T-helper 2 cell treated with Interferon-gamma antibody and Interleukin-4, amounts not matched to agents 5 μg/mL and 100 μg/mL, for 36 hours (primary cell): ENCODE measurements around the gene GUCY2F.

Experiments used
- DNase-seq: peaks from one replicate; pipeline ENCODE4 v3.0.0; 2021; ENCODE audit warnings: low spot score
- H3K27ac Mint-ChIP-seq: one replicate; pipeline ENCODE4 v1.8.0; 2021; ENCODE audit warnings: mild to moderate bottlenecking, mixed read lengths
- H3K27me3 Mint-ChIP-seq: one replicate; pipeline ENCODE4 v1.8.0; 2021; ENCODE audit warnings: low read depth, mixed read lengths
- H3K36me3 Mint-ChIP-seq: one replicate; pipeline ENCODE4 v1.8.0; 2021; ENCODE audit warnings: low read depth, mixed read lengths
- H3K4me1 Mint-ChIP-seq: one replicate; pipeline ENCODE4 v1.8.0; 2021; ENCODE audit warnings: low read depth, mixed read lengths
- H3K4me3 Mint-ChIP-seq: one replicate; pipeline ENCODE4 v1.8.0; 2022; ENCODE audit warnings: mild to moderate bottlenecking, moderate library complexity, mixed read lengths
- H3K9me3 Mint-ChIP-seq: one replicate; pipeline ENCODE4 v1.8.0; 2021; ENCODE audit warnings: mixed read lengths

Gene GUCY2F

DNA sequence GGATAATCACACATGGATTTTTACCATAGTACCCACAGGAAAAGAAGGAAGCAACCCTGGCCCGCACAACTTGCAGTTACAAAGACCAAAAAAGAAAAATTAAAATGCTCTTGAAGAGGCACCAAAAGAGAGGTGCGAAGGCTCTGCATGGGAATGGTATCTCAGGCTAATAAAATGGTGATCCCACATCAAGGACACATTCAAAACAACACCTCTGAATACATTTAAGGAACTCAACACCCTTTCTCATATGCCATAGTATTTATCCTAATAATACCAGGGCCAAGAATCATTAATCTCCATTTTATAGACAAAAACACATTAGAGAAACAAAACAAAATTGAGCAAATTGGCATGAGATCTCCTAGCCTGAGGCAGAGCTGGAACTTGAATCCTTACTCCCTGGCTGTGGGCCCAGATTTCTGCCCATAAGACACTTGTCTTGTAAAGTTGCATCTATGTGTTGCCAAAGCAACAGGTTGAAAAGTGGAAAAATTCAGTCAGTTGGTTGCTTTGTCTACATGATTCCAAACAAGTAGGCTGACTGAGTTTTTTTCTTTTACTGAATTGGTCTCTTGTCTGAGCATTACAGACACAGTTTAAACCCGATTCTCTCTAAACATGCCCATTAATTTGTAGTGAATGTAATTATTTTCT is 33.5 kb downstream of the GUCY2F start:
- H3K9me3 Mint-ChIP-seq = no peaks in the 10 kb centered on the region
- no peaks in the 10 kb centered on the region for H3K36me3 Mint-ChIP-seq
- H3K27ac Mint-ChIP-seq = no peak overlapping the region
- no peak for DNase-seq
- H3K4me1 Mint-ChIP-seq = no peaks in the 10 kb centered on the region
- H3K27me3 Mint-ChIP-seq = no peaks in the 10 kb centered on the region
- no peak overlapping the region for H3K4me3 Mint-ChIP-seq

DNA sequence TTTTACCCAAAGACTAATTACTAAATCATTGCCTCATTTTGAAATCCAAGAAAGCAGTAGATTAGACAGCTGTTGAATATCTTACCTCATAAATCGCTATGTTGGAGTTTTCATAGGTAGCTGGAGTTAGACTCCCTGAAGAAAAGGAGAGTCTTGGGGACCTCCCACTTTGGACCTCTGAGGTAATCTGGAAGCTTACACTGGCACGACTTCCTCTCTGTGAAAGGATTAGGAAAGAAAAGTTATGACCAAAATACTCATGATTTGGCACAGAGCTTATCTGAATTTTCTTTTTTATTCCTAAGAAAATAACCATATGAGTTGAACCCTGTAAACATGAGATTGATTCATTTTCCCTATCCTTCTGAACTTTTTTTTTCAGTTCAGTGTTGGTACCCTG is 40.6 kb downstream of the GUCY2F start:
- Mint-ChIP-seq H3K36me3 (no peaks in the 10 kb centered on the region), H3K4me1 (no peaks in the 10 kb centered on the region), H3K27me3 (no peaks in the 10 kb centered on the region), H3K27ac (no peak overlapping the region), H3K4me3 (no peak overlapping the region), H3K9me3 (no peaks in the 10 kb centered on the region)
- DNase-seq = no peak

- Mint-ChIP-seq H3K4me3 (no peak overlapping the region), H3K9me3 (no peaks in the 10 kb centered on the region), H3K27ac (no peak overlapping the region), H3K27me3 (no peaks in the 10 kb centered on the region), H3K36me3 (no peaks in the 10 kb centered on the region), H3K4me1 (no peaks in the 10 kb centered on the region)
- no peak for DNase-seq
Measured at GRCh38 chrX:109440475-109440874, 41.4 kb downstream of the GUCY2F start.

GRCh38 chrX:109409181-109409580 is 72.7 kb downstream of the GUCY2F start:
- Mint-ChIP-seq H3K36me3 (no peaks in the 10 kb centered on the region), H3K4me3 (no peak overlapping the region), H3K4me1 (no peaks in the 10 kb centered on the region), H3K27ac (no peak overlapping the region), H3K9me3 (no peaks in the 10 kb centered on the region), H3K27me3 (no peaks in the 10 kb centered on the region)
- DNase-seq = no peak

GRCh38 chrX:109403922-109404321 is 78.0 kb downstream of the GUCY2F start:
- no peaks in the 10 kb centered on the region for H3K9me3 Mint-ChIP-seq
- no peak for DNase-seq
- H3K27me3 Mint-ChIP-seq = no peaks in the 10 kb centered on the region
- no peaks in the 10 kb centered on the region for H3K36me3 Mint-ChIP-seq
- H3K4me1 Mint-ChIP-seq = no peaks in the 10 kb centered on the region
- H3K4me3 Mint-ChIP-seq = no peak overlapping the region
- no peak overlapping the region for H3K27ac Mint-ChIP-seq

DNA sequence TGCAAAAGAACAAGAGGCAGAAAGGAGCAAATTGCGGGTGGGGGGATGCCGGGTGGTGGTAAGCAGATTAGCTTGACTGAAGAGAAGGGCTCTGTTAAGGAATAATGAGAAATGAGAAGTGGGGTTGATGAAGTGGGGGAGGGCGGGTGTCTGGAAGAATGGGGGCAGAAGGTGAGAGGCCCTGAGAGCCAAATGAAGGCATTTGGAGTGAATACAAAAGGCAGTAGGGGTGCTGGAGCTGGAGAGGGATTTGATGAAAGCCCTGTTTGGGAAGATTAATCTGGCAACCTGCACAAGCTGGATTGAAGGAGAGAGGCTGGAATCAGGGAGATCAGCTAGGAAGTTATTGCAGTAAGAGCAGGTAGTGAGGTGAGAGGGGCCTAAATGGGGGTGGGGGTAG is 82.1 kb downstream of the GUCY2F start:
- Mint-ChIP-seq H3K4me1 (no peaks in the 10 kb centered on the region), H3K4me3 (no peak overlapping the region), H3K27ac (no peak overlapping the region), H3K9me3 (no peaks in the 10 kb centered on the region), H3K27me3 (no peaks in the 10 kb centered on the region), H3K36me3 (no peaks in the 10 kb centered on the region)
- no peak for DNase-seq

- H3K27me3 Mint-ChIP-seq = no peaks in the 10 kb centered on the region
- no peaks in the 10 kb centered on the region for H3K4me1 Mint-ChIP-seq
- H3K36me3 Mint-ChIP-seq = no peaks in the 10 kb centered on the region
- no peak overlapping the region for H3K4me3 Mint-ChIP-seq
- H3K27ac Mint-ChIP-seq = no peak overlapping the region
- no peak for DNase-seq
- H3K9me3 Mint-ChIP-seq = no peaks in the 10 kb centered on the region
Measured at GRCh38 chrX:109398833-109399232, 83.1 kb downstream of the GUCY2F start.

DNA sequence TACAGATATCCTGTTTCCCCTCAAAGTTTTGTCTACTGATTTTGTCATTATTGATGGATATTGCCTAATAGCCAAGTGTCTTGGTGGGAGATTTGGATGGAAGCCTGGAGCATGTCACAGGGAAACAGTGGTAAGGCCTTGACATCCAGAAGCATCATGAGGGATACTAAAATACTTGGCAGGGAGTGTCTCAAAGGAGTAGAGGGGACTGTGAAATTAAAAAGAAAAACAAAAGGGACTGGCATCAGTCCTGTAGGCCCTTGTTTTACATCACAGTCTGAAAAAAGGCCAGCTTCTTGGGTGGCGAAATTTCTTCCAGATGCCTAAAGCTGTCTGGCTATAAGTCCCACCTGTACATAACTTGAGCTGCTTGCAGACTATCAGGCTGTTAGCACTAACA is 83.8 kb downstream of the GUCY2F start:
- Mint-ChIP-seq H3K36me3 (no peaks in the 10 kb centered on the region), H3K9me3 (no peaks in the 10 kb centered on the region), H3K4me1 (no peaks in the 10 kb centered on the region), H3K27me3 (no peaks in the 10 kb centered on the region), H3K27ac (no peak overlapping the region), H3K4me3 (no peak overlapping the region)
- DNase-seq = no peak

GRCh38 chrX:109393859-109394258 is 88.0 kb downstream of the GUCY2F start:
- no peak overlapping the region for H3K27ac Mint-ChIP-seq
- H3K36me3 Mint-ChIP-seq = no peaks in the 10 kb centered on the region
- no peaks in the 10 kb centered on the region for H3K27me3 Mint-ChIP-seq
- H3K4me3 Mint-ChIP-seq = no peak overlapping the region
- DNase-seq = no peak
- H3K4me1 Mint-ChIP-seq = no peaks in the 10 kb centered on the region
- no peaks in the 10 kb centered on the region for H3K9me3 Mint-ChIP-seq

GRCh38 chrX:109392895-109393294 is 89.0 kb downstream of the GUCY2F start:
- no peak for DNase-seq
- Mint-ChIP-seq H3K27ac (no peak overlapping the region), H3K27me3 (no peaks in the 10 kb centered on the region), H3K36me3 (no peaks in the 10 kb centered on the region), H3K4me1 (no peaks in the 10 kb centered on the region), H3K9me3 (no peaks in the 10 kb centered on the region), H3K4me3 (no peak overlapping the region)

- no peaks in the 10 kb centered on the region for H3K4me1 Mint-ChIP-seq
- no peaks in the 10 kb centered on the region for H3K27me3 Mint-ChIP-seq
- no peak for DNase-seq
- H3K9me3 Mint-ChIP-seq = no peaks in the 10 kb centered on the region
- H3K36me3 Mint-ChIP-seq = no peaks in the 10 kb centered on the region
- no peak overlapping the region for H3K4me3 Mint-ChIP-seq
- H3K27ac Mint-ChIP-seq = no peak overlapping the region
Measured at GRCh38 chrX:109390556-109390955, 91.3 kb downstream of the GUCY2F start.

GRCh38 chrX:109389917-109390316 is 92.0 kb downstream of the GUCY2F start:
- H3K36me3 Mint-ChIP-seq = no peaks in the 10 kb centered on the region
- no peaks in the 10 kb centered on the region for H3K27me3 Mint-ChIP-seq
- H3K4me3 Mint-ChIP-seq = no peak overlapping the region
- H3K9me3 Mint-ChIP-seq = no peaks in the 10 kb centered on the region
- H3K4me1 Mint-ChIP-seq = no peaks in the 10 kb centered on the region
- no peak overlapping the region for H3K27ac Mint-ChIP-seq
- DNase-seq = no peak

DNA sequence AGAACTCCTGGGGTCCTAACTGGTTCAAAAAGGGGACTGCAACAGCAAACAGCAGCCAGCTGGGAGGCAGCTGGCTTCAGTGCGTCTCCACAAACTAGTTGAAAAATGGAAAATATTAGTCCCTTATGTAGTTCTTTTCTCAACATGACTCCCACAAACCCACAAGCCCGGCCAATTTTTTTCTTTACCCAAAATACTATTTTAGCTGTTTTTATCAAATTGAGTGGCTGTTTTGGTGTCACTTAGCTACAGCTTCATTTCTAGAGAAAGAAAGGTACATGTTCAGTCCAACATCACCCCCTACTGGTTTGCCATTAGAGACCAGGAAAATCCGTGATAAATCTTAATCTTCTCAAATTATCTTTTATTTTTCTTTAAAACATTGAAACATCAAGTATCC is 97.2 kb downstream of the GUCY2F start:
- Mint-ChIP-seq H3K9me3 (no peaks in the 10 kb centered on the region), H3K4me1 (no peaks in the 10 kb centered on the region), H3K27me3 (no peaks in the 10 kb centered on the region), H3K4me3 (no peak overlapping the region), H3K36me3 (no peaks in the 10 kb centered on the region), H3K27ac (no peak overlapping the region)
- DNase-seq = no peak

- DNase-seq = no peak
- no peak overlapping the region for H3K27ac Mint-ChIP-seq
- H3K36me3 Mint-ChIP-seq = no peaks in the 10 kb centered on the region
Measured at GRCh38 chrX:109382332-109382731, 99.6 kb downstream of the GUCY2F start.

GRCh38 chrX:109378281-109378680 is 103.6 kb downstream of the GUCY2F start:
- H3K4me1 Mint-ChIP-seq = no peaks in the 10 kb centered on the region
- no peak overlapping the region for H3K4me3 Mint-ChIP-seq
- no peak overlapping the region for H3K27ac Mint-ChIP-seq
- H3K9me3 Mint-ChIP-seq = no peaks in the 10 kb centered on the region
- no peak for DNase-seq
- no peaks in the 10 kb centered on the region for H3K27me3 Mint-ChIP-seq
- no peaks in the 10 kb centered on the region for H3K36me3 Mint-ChIP-seq

More at GRCh38 chrX:109382332-109382731, 99.6 kb downstream of the GUCY2F start:
- Mint-ChIP-seq H3K4me1 (no peaks in the 10 kb centered on the region), H3K27me3 (no peaks in the 10 kb centered on the region), H3K9me3 (no peaks in the 10 kb centered on the region), H3K4me3 (no peak overlapping the region)
